Stimulated activated CD4-positive, alpha-beta T cell treated with anti-CD3 and anti-CD28 coated beads, Interleukin-15, amount 100 ng/mL, for 1 hour (primary cell): ENCODE measurements around the gene MYADML2.
A peak's percentile ranks its signal among the peaks of the same experiment; 100 is the strongest.

Experiments used
- DNase-seq, 2 donors: peaks; one replicate each; pipeline ENCODE4 v3.0.0-alpha.2; 2020; ENCODE audit warnings: low read depth in 1 of 2, low spot score in 1 of 2

Gene MYADML2

GRCh38 chr17:81978524-81979298 is 31.7 kb upstream of the MYADML2 start:
- no peak for DNase-seq

GRCh38 chr17:81977211-81977808 is 30.3 kb upstream of the MYADML2 start, which contains the start of gene ASPSCR1:
Gene ASPSCR1, plus strand, starts transcription at chr17:81977629. Its CDS starts 18 bp downstream, at chr17:81977647.
- peak; percentile 87 to 89 for DNase-seq

- DNase-seq, result no peak
Measured at GRCh38 chr17:81976332-81977210, 29.5 kb upstream of the MYADML2 start.

- no peak for DNase-seq
Measured at GRCh38 chr17:81973432-81973831, 26.4 kb upstream of the MYADML2 start.

- no peak for DNase-seq
Measured at GRCh38 chr17:81968850-81969812, 22.1 kb upstream of the MYADML2 start.

- DNase-seq, result no peak
Measured at GRCh38 chr17:81968396-81968745, 21.3 kb upstream of the MYADML2 start.

- peak; percentile 73 to 76 for DNase-seq
Measured at GRCh38 chr17:81967533-81968395, 20.7 kb upstream of the MYADML2 start.

- DNase-seq, result no peak
Measured at GRCh38 chr17:81967244-81967532, 20.2 kb upstream of the MYADML2 start.

GRCh38 chr17:81966343-81967243 is 19.6 kb upstream of the MYADML2 start:
- DNase-seq, result no peak

- no peak for DNase-seq
Measured at GRCh38 chr17:81964081-81964849, 17.2 kb upstream of the MYADML2 start.

GRCh38 chr17:81962499-81963441 is 15.7 kb upstream of the MYADML2 start:
- DNase-seq, result no peak

- DNase-seq, result no peak
Measured at GRCh38 chr17:81961521-81962498, 14.8 kb upstream of the MYADML2 start.

GRCh38 chr17:81961087-81961511 is 14.1 kb upstream of the MYADML2 start, which contains the start of gene NOTUM:
Gene NOTUM, minus strand, starts transcription at chr17:81961187. Its CDS starts 278 bp downstream, at chr17:81960909.
- DNase-seq, result no peak

GRCh38 chr17:81960130-81960958 is 13.3 kb upstream of the MYADML2 start:
- DNase-seq, result no peak
